Left hindlimb (tissue), 1 donor: ENCODE results near the gene ACIN1.

Experiments used
- DNase-seq: peaks from one replicate; pipeline ENCODE4 v3.0.0-alpha.2; 2018

The ACIN1 gene

DNA sequence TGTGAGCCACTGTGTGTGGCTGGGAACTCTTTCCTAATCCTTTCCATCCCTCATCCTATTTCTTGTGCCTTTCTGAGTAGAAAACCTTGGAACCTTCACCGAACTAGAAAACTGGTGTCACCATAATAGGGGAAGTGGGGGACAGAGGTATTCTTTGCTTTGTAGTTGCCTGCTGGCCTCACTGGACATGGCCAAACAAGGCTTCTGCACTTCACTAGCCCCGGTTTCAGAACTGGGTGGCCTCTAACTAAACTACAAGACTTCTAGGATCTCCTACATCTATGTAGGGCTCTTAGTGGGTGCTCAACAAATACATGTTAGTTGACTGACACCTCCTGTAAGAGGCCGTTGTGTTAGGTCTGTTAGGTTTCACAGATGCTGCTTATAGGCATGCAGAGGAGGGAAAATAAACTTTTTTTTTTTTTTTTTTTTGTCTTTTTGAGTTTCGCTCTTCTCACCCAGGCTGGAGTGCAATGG, 10.4 kb upstream of the ACIN1 start:
- no peak for DNase-seq

DNA sequence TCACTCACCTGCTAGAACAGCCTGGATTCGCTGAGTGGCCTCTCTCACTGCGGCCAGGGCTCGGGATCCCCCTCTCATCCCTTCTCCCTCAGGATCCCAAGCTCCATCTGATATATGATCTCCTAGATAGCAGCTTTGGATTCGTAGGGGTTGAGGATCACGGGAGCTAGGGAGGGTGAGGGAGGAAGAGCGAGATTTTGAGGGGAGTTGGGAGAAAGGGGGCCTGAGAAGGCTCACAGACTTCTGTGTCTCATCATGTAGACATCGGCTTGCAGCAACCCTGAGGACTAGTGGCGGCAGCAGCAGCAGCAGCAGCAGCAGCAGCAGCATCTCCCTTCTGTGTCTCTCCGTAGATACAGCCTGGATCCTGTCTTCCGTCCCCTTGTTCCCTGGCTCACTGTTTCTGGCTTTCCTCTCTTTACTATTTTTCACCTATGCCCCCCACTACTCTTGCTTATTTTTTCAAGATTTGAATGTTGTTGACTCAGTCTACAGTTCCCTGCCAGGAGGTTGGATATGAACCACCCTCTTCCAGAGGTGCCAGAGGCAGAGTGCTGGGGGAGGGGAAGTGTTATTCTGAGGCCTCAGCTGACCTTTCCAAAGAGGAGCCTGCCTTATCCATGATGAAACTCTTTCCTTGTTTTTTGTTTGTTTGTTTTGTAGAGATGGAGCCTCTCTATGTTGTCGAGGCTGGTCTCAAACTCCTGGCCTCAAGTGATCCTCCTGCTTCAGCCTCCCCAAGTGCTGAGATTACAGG, 9.8 kb upstream of the ACIN1 start, which contains the start of gene CIROP:
CIROP (minus strand) TSS at position 399 of the 757 bp plus-strand sequence; CDS start at position 330, 69 bp downstream.
- DNase-seq, result no peak

DNA sequence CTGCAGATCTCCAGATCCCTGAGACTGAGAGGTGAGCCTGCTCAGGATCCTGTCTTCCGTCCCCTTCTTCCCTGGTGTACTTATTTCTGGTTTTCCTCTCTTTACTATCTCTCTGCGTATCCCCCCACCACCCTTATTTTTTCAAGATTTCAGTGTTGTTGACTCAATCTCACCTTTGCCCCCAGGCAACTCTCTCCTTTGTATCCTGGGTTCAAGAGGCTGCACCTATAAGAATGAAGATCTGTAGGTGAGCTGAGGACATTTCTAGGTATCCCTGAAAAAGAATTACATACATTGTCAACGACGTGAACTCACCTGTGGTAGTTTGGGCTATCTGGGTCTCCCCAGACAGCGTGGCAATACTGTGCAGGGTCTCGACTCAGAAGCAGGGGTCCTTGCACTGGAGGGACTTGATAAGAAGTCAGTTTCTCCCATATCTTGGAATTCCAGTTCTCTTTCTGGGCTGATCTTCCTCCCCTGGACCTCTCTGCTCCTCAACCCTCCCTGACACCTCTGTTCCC, 9.2 kb upstream of the ACIN1 start:
- DNase-seq, result no peak

DNA sequence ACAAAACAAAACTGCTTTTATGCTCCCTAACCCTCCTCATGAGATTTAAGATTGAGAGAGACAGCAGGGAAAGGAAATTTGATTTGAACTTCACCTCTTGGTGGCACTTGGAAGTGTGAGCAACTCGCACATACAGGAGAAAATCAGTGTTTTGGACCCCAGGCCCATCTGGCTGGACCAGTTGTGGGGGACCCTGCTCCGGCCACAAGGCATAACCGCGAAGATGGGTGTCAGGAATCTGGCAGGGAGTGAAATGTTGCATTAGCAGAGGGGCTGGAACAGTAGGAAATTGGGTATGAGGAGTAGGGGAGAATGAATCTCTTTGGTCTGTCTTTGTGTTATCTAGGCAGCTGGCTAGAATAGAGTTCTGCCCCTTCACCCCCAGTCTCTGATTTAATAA, 8.6 kb upstream of the ACIN1 start:
- DNase-seq, result no peak

DNA sequence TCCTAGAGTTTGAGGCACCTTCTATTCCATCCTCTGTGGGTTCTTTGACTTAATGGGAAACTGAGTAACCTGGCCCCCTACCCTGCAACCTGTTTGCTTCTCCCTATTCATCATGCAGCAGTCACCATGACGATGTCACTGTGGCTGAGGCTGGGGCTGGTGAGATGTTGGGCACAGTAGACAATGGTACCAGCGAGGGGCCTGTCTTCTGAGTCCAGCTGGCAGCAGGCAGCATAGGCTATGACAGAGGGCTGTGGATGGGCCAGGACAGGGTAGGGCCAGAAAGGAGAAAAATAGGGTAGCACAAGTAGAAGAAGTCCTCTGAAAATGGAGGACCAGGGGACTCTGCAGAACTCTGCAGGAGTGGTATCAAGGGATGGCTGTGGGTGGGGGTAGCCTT, 7.9 kb upstream of the ACIN1 start:
- DNase-seq, result no peak

DNA sequence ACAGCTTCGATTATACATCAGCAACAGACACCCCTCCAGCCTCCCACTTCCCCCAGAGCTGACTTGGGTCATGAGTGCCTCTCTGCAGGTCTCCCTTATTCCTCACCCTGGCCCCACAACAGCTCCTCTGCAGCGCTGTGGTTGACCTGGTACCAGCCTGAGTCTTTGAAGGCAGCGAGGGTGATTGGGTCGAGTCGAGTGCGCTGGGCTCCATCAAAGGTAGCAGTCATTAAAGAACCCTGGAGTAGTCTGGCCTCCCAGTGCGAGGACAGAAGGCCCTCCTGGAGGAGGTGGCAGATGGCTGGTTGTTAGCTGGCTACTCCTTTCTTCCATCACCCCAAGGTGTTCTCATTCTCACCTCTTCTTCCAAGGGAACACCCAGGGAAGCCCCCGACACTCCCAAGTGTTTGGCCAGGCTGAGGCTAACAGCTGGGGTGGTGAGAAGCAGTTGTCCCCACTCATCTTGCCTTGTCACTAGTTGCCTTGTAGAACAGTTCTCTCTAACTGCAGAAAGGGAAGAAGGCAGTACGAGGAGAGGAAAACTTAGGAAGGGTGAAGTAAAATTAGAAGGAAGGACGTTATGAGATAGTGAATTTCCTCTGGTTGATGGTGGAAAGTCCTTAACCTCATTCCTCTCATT, 7.2 kb upstream of the ACIN1 start:
- DNase-seq, result no peak

DNA sequence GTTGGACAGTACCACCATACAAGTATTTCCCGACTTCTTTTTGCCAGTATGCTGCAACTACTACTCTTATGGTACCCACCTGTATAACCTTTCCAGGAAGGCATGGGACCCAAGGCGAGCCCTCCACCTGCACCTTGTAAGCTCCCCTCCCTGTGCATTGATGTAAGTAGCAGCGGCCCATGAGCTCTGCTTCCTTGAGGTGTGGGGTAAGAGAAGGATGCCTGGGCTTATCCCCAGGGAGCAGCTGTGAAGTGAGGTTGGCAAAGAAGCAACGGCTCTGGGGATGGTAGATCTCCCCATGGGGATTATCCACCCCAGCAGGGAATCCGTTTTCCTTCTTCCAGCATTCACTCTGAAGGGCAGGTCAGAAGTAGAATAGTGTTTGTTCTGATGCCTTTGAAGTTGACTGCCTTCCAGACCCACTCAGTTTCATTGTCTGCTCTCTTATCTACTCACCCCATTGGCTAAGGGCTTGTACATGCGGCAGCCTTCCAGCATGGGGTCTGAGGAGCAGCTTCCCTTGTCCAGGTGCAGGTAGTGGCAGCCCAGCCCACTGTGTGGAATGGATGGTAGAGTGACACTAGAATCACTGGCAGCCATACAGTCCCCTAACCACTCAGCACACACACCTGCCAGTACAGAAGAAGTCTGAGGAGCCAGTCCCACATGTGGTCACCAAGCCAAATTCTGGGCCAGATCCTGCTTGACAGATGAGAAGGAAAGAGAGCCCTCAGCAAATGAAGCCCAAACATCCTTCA, 6.5 kb upstream of the ACIN1 start:
- no peak for DNase-seq

DNA sequence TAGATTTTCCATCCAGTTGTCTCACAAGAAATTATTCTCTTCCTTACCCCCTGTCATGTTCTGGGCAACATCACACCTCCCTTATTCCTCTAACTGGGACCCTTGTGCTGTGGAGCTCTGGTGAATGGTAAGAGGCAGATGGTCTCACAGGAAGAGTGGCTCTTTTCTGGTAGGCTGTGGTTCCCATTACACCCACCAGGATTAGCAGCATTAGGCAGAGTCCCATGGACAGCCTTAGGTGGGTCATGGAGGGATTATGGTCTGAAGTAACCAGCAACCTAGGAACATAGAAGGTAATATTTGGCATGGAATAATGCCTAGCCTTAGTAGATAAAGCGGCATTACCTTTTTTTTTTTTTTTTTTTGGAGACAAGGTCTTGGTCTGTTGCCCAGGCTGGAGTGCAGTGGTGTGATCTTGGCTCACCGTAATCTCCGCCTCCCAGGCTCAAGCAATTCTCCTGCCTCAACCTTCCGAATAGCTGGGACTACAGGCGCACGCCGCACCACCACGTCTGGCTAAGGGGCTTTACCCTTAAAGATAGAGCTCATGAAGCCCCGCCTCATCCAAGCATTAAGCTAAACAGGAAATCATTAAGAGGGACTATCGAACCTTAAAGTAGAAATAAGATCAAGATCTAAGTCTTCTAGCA, 4.4 kb upstream of the ACIN1 start:
- DNase-seq, result no peak

DNA sequence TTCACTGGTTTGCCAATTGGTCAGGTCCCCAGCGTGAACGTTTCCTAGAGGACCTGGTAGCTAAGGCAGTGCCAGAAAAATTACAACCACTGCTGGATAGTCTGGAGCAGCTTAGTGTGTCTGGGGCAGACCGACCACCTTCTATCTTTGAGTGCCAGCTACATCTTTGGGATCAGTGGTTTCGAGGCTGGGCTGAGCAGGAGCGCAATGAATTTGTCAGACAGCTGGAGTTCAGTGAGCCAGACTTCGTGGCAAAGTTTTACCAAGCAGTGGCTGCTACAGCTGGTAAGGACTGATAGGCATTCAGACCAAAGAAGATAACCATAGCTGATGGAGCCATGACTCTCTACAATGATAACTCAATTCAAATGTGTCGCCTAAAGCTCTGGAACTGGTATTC, 2.9 kb upstream of the ACIN1 start:
- no peak for DNase-seq

DNA sequence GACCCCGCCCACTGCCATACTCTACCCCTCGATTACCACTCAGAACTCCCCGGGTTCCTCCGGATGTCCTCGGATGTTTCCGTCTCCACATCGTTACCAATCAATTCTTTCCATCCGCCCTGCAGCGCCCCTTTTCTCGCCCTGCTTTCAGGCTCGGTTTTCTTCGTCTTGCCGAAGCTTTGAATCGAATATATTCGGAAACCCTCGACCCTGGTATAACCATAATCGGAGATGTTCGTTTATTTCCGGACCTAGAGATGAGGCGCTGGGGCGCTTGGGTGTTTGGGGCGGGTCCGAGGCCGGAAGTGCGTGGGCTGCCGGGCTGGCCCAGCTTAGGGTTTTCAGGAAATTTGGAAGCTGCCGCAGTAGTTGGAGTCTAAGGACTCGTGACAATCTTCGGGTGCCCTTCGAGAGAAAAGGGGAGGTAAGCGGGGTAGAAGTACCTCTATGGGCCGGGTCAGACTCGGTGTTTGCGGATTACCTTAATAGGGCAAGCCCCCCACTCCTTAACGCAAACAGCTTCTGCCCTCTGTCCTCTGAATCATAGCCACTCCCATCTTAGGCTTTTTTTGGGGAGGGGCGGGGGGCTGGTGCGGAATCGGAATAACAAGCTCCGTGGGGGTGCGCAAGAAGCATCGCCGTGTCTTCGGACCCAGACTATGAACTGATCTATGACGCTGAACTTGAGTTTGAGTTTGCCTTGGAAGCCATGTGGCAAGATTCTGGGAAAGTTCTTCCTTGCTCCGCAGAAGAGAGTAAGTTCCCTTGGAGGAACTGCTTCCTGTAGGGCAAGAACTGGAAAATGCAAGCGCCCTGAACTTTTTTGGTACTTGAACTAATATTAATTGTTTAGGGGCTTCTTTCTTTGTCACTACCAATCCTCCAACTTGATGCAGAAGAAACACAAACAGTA, 516 bp upstream of the ACIN1 start, which contains the start of gene C14orf119:
C14orf119 (plus strand) TSS at position 310 of the 913 bp plus-strand sequence. CDS start 2,154 bp downstream, outside the sequence.
- DNase-seq, result peak; percentile 100

DNA sequence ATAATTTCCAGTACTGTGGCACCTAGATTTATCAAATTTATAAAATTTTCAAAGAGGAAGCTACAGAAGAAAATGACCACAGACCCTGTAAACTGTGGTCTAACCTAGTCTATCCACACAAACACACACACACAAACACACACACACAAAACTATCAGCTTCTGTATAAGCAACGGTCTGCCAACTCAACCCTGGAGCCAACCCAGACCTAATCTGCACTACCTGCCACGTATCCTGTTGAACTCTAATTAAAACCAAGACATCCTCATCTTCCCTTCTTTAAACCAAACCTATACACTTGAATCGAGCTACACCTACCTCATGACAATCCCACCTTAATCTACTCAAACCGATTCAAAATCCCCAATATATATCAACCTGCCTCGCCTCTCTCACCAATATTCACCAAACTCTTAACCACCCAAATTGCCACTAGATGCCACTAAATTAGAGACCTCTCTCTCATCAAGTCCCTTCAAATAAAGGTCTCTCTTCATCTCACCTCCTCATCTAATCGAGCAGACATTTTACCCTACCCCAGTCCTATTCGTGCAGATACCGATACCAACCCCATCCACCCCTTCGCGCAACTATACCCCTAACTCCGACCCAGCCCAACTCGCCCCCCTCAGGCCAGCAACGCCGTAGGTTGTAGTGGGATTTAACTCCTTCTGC, 808 bp downstream of the ACIN1 start:
- DNase-seq, result no peak

DNA sequence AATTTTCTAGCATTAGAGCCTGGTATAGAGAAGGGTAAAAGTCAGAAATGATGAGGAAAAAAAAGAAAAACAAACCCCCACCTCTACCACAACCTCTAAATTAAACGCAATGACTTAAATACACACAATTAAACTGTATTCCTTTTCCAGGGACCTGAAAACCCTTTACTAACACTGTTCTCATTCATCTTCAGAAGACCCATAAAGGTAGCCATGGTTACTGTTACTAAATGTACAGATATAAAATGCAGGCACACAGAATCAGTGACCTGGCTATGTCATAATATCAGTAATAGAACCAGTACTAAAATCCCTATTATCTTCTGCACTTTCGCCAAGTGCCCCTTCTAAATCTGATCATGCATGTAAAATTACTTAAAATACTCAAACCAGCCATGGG, 1.4 kb downstream of the ACIN1 start:
- DNase-seq, result no peak

DNA sequence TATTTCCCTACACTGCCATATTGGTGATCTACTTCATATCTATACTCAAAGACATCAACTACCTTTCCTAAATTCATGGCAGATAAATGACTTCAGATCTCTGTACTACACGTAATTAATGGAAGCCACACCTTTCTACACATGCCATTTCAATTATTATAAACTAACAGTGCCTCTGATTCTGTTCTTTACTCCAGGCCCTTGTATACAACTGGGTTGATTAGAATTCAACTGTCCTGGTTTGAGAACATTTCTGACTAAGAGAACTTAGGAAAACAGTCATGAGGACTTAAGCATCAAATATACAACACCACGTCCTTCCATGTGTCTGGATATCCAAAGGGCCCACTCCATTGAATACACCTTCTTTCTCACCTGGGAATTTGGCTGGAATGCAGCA, 1.8 kb downstream of the ACIN1 start:
- no peak for DNase-seq

DNA sequence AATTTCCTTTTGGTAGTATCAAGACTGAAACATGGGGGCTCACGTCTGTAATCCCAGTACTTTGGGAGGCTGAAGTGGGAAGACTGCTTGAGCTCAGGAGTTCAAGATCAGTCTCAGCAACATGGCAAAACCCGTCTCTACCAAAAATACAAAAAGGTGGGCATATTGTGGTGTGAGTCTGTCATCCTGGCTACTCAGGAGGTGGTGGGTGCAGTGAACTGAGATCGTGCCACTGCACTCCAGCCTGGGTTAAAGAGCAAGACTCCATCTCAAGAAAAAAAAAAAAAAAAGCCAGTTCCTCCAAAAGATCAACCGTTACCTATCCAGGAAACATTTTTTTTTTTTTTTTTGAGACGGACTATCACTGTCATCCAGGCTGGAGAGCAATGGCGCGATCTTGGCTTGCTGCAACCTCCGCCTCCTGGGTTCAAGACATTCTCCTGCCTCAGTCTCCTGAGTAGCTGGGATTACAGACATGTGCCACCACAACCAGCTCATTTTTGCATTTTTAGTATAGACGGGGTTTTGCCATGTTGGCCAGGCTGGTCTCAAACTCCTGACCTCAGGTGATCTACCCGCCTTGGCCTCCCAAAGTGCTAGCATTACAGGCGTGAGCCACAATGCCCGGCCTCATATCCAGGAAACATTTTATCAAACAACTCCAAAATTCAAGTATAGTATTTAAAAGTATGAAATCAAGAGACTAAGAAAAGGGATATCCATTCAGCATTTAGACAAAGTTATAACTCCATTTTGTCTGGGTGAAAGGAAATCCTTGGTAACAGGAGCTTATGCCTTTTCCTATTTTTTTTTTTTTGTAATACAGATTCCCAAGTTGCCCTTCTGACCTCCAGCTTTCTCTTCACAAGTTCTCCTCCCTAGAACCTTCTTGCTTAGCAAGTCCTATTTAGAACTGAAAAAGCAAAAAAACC, 3.4 kb downstream of the ACIN1 start:
- no peak for DNase-seq

DNA sequence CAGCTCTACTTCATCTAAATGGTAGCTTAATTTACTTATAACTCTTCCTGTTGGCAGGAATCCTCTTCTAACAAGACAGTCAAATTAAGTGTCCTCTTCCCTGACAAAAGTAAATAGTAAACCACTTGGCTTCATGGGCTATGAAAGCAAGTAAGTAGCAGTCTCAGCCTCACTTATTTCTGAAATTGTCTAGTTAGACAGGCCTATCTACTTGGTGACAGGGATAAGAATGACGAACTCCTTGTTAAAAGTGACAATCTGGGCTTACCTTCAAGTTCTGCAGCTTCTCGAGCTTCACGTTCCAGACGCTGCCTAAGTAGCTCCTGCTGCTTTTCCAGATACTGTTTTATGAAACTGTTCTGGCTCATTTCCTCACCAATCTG, 4.7 kb downstream of the ACIN1 start:
- DNase-seq, result no peak

DNA sequence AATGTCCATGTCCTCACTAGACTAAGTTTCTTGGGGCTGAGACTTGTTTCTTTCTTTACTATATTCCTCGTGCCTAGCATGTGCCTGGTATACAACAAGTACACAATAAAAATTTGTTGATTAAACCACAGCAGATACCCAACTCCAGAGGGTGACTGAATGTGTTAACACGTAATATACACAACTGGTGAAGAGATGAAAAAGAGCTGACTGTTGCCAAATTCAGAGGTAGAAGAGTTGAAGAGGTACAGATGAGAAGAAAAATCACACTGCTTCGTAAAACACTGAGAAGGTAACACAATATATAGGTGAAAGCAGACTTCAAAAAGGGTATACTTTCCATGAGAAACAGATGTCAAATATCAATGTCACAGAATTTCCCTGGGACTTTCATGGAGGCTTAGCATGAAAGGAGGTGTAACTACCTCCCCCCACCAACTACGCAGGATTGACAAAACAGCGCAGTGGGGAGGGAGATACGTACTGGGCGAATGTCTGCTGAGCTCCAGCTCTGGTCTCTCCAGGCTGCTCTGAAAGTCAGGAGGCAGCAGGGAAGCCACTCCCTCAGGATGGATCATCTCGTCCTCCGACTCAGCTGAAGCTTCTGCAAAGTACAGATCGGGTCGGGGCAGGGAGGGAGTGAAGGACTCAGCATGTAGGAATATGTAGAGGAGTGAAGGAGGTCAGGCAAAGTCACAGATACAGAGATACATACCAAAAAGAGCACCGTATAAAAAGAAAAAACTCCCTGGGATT, 5.3 kb downstream of the ACIN1 start:
- no peak for DNase-seq

DNA sequence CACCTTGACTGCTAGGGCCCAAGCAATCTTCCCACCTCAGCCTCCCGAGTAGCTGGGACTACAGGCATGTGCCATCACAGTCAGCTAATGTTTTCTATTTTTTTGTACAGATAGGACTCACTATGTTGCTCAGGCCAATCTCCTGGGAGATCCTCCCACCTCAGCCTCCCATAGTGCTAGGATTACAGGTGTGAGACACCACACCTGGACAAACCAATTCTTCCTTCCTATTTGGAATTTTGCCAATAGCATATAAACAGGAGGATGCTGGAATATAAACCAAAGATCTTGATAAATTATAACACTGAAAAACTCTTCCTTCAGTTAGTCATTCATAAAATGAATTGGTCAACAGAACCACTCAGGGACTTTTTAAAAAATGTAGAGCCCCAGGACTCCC, 8.4 kb downstream of the ACIN1 start:
- no peak for DNase-seq

DNA sequence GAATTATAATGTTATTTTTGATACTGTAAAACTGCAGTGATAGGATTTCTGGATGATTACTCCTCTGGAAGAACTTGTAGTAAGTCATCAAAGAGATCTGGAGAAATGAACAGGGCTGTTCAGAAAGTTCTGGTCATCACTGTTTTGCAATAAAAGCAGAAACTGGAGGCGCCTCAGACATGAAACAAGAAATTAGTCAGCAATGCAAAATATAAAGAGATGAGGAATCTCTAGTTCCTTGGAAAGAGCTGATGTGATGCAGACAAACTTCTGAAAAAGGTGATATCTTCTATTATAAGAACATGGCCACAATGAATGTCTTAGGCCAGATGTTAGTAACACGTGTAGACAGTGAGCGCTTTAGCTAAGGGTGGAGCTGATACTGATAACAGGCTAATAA, 9.5 kb downstream of the ACIN1 start:
- no peak for DNase-seq

DNA sequence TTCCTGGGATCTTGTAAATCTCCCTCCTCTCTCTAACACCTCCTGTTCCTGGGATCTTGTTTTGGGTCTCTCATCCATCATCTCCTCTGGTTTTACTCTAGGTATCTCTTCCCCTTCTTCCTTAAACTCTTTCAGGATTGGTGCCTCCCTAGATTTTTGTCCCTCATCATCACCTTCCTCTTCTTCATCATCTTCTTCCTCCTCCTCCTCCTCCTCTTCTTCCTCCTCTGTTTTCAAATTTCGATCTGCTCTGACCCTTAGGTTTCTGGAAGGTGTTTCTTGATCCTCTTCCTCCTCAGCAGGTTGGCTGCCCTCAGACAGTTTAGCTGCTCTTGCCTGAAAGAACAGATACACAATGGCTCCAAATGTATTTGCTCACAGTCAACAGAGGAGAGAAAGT, 14.5 kb downstream of the ACIN1 start:
- no peak for DNase-seq
